A549 (cell line): ENCODE data around the gene MAP3K4.

Experiments
- BHLHE40 ChIP-seq: IDR thresholded peaks from 2 replicates; pipeline ENCODE4 v1.6.1; 2012; ENCODE audit warnings: low read depth, low read length, inconsistent platforms
- CEBPB ChIP-seq, 2 experiments: fragments of >200 bp in 1 of 2; sonication (Bioruptor Twin) in 1 of 2; formaldehyde crosslinking in 1 of 2; IDR thresholded peaks; 2 replicates each; pipeline ENCODE4 v1.6.1; 2012 to 2016
- CHD2 ChIP-seq: fragments of 150-350 bp; IDR thresholded peaks from 2 replicates; pipeline ENCODE4 v1.6.1; 2014; ENCODE audit warnings: low read length; ENCODE audit not compliant: partially characterized antibody
- CTCF ChIP-seq: fragments of >200 bp; sonication (Bioruptor Twin); formaldehyde crosslinking; IDR thresholded peaks from 3 replicates; pipeline ENCODE4 v1.5.1; 2016
- JUN ChIP-seq, 2 experiments: fragments of >200 bp; sonication (Bioruptor Twin); formaldehyde crosslinking; IDR thresholded peaks; 2 replicates in 1 of 2; 3 replicates in 1 of 2; pipeline ENCODE4 v1.6.1; 2016 to 2017
- KDM1A ChIP-seq: fragments of 200-600 bp; sonication (generic); IDR thresholded peaks from 2 replicates; pipeline ENCODE4 v1.6.1; 2016; ENCODE audit warnings: low read depth, mild to moderate bottlenecking
- POLR2A ChIP-seq: IDR thresholded peaks from 2 replicates; pipeline ENCODE4 v1.6.1; 2012; ENCODE audit warnings: mild to moderate bottlenecking, low read length
- POLR2AphosphoS2 ChIP-seq: conservative IDR thresholded peaks from 2 replicates; pipeline ENCODE4 v1.6.1; 2012; ENCODE audit warnings: low read length, improper control_type of control experiment, inconsistent platforms
- RAD21 ChIP-seq, 2 experiments: fragments of >200 bp in 1 of 2; sonication (Bioruptor Twin) in 1 of 2; formaldehyde crosslinking in 1 of 2; IDR thresholded peaks in 1 of 2; conservative IDR thresholded peaks in 1 of 2; 2 replicates in 1 of 2; 3 replicates in 1 of 2; pipeline ENCODE4 v1.6.1; 2012 to 2018; ENCODE audit warnings: inconsistent platforms in 1 of 2
- RCOR1 ChIP-seq: fragments of 150-350 bp; IDR thresholded peaks from 2 replicates; pipeline ENCODE4 v1.6.1; 2014; ENCODE audit warnings: antibody characterized with exemption, low read length, low read depth
- RNF2 ChIP-seq: fragments of 200-600 bp; sonication (generic); IDR thresholded peaks from 2 replicates; pipeline ENCODE4 v1.6.1; 2016; ENCODE audit warnings: low read depth, mild to moderate bottlenecking, antibody characterized with exemption, moderate library complexity, borderline replicate concordance
- SMC3 ChIP-seq: fragments of >200 bp; sonication (Bioruptor Twin); formaldehyde crosslinking; IDR thresholded peaks from 3 replicates; pipeline ENCODE4 v1.6.1; 2018; ENCODE audit warnings: inconsistent platforms

GRCh38 chr6:160996131-160996601 is 4.6 kb downstream of the MAP3K4 start:
- TF ChIP-seq CTCF (no peak), RAD21 (conservative IDR thresholded peaks at IDR 0.05 in 1 of 2, IDR thresholded peaks at IDR 0.05 in 1 of 2) (no peak), JUN (IDR thresholded peaks at IDR 0.05) (no peak), CEBPB (IDR thresholded peaks at IDR 0.05) (no peak), POLR2A (no peak), POLR2AphosphoS2 (no peak), SMC3 (no peak), KDM1A (no peak), BHLHE40 (no peak), CHD2 (no peak), RNF2 (no peak), RCOR1 (no peak)
